Measurements from ENCODE around the gene KPNA6. TPM values are rescaled to one million over a fixed set of nuclear protein-coding genes. Genes with fewer than 3 reads are reported as not detected.

The KPNA6 gene
- total RNA-seq, 1 experiment from 2014 or later: 114 TPM

GRCh38 chr1:32077451-32077850 lies 30.4 kb upstream of the KPNA6 start:
- Histone ChIP-seq H4K20me1 (ENCODE audit: control insufficient read depth, insufficient read depth, insufficient read length) (no peaks in the 10 kb centered on the region), H3K56ac (ENCODE audit: insufficient read length, low read depth, low read length) (no peak overlapping the region), H4K5ac (ENCODE audit: insufficient read length, low read depth, low read length) (no peak overlapping the region), H4K8ac (replicated peaks; ENCODE audit: insufficient read length, low read depth, low read length) (no peak overlapping the region), H3K23me2 (ENCODE audit: insufficient read length, low read depth, low read length, poor library complexity, severe bottlenecking) (peaks cover 5% of the 10 kb centered on the region), H3K4ac (ENCODE audit: low read depth, low read length) (no peak overlapping the region), H2AFZ (ENCODE audit: low read length) (no peak overlapping the region), H3T11ph (ENCODE audit: low read length) (no peak overlapping the region), H2BK12ac (ENCODE audit: insufficient read length, low read depth, low read length) (no peak overlapping the region), H3K79me1 (ENCODE audit: insufficient read depth, low read depth, low read length, poor library complexity, severe bottlenecking) (no peaks in the 10 kb centered on the region), H3K79me2 (ENCODE audit: insufficient read depth, low read length) (no peaks in the 10 kb centered on the region; the same call in 1 of the 2 replicates), H2BK15ac (ENCODE audit: low read depth, low read length) (no peak overlapping the region), H3K27ac (ENCODE audit: insufficient read length, low read depth, low read length) (no peak overlapping the region), H4K91ac (ENCODE audit: insufficient read length, low read depth, low read length) (no peak overlapping the region), H3K4me2 (ENCODE audit: insufficient read depth, insufficient read length, low read length) (no peak overlapping the region), H3K9ac (ENCODE audit: extremely low read depth, insufficient read length, low read length) (no peak overlapping the region), H2BK5ac (ENCODE audit: insufficient read length, low read length) (no peak overlapping the region), H2AK5ac (ENCODE audit: insufficient read length, low read length) (no peak overlapping the region), H2BK120ac (ENCODE audit: low read depth, low read length, poor library complexity, severe bottlenecking) (no peak overlapping the region), H3K4me1 (ENCODE audit: insufficient read depth, low read length) (no peaks in the 10 kb centered on the region), H3K27me3 (ENCODE audit: insufficient read depth, low read length) (no peaks in the 10 kb centered on the region), H2BK20ac (ENCODE audit: low read depth, low read length, poor library complexity, severe bottlenecking) (no peak overlapping the region), H3K14ac (ENCODE audit: insufficient read depth, low read length) (no peak overlapping the region), H3K18ac (ENCODE audit: insufficient read length, low read depth, low read length) (no peak overlapping the region), H3K9me3 (ENCODE audit: control insufficient read depth, low read depth, low read length) (no peaks in the 10 kb centered on the region), H3K23ac (ENCODE audit: insufficient read length, low read depth, low read length) (no peak overlapping the region)
- TF ChIP-seq CTCF (conservative IDR thresholded peaks at IDR 0.05): no peak
- peak overlapping the region in 1 of 3 experiments; percentile 1; a peak in 1 of 7 replicates for H3K27ac Mint-ChIP-seq
- H3K9me3 Mint-ChIP-seq: no peaks in the 10 kb centered on the region; a peak in 1 of 5 replicates
- no peak for DNase-seq
- peaks cover 5 to 8% of the 10 kb centered on the region in 2 experiments for H3K4me1 Mint-ChIP-seq
- H3K36me3 Mint-ChIP-seq (ENCODE audit: insufficient read depth in 1 of 3, low read depth in 3 of 3): peaks cover 32 to 67% (median 61%) of the 10 kb centered on the region in 3 experiments; a peak in 6 of 7 replicates
- H3K27me3 Mint-ChIP-seq (ENCODE audit: low read depth): no peaks in the 10 kb centered on the region; the same call in 1 of the 2 replicates
- no peak overlapping the region; a peak in 2 of 5 replicates for H3K4me3 Mint-ChIP-seq
- WGBS (ENCODE audit: extremely low coverage, insufficient read length, low lambda C conversion rate): no CpG with 5 or more reads among the region's 3 CpGs

All from H9 (cell line).